ENCODE data around the gene AATK. TPM values are rescaled to one million over a fixed set of nuclear protein-coding genes. Genes with fewer than 3 reads are reported as not detected.

The AATK gene
- total and polyA plus RNA-seq, 9 of the 15 experiments (the other 6 are each of a cell fraction or from before 2014, with no cell fraction given): 0.11 to 0.55 (median 0.38) TPM; not detected in 5

GRCh38 chr17:81134064-81134781, 31.8 kb downstream of the AATK start:
- CTCF ChIA-PET (ENCODE audit: low intra/inter-chr PET ratio): no interaction called here
- no peaks in the 10 kb centered on the region for H3K79me2 ChIP-seq (ENCODE audit: control insufficient read depth, insufficient read depth, low read length)
- H4K20me1 ChIP-seq (replicated peaks; ENCODE audit: control insufficient read depth, insufficient read depth, low read length): peaks cover 6% of the 10 kb centered on the region
- H3K27me3 ChIP-seq (ENCODE audit: control insufficient read depth in 2 of 2, insufficient read depth in 2 of 2, low read length in 2 of 2): peaks cover 0 to 19% of the 10 kb centered on the region in 2 experiments; a peak in 3 of 5 replicates
- peaks cover 6 to 69% of the 10 kb centered on the region in 2 experiments; a peak in 4 of 5 replicates for H3K4me1 ChIP-seq (replicated peaks in 1 of 2; ENCODE audit: control insufficient read depth in 2 of 2, insufficient read depth in 2 of 2, low read length in 2 of 2)
- ATAC-seq: peak; percentile 17; the same call in 2 of the 3 replicates
- TF ChIP-seq CHD4 (IDR thresholded peaks at IDR 0.05; ENCODE audit: insufficient read depth, insufficient replicate concordance, low read depth, low read length, poor library complexity, severe bottlenecking) (no peak), E2F6 (IDR thresholded peaks at IDR 0.05; ENCODE audit: borderline replicate concordance in 1 of 2, extremely low read depth in 1 of 2, insufficient read depth in 1 of 2, insufficient read length in 1 of 2, low read depth in 1 of 2, low read length in 1 of 2, poor library complexity in 1 of 2, severe bottlenecking in 1 of 2) (peak in 1 of 2 experiments; percentile 13)
- peak overlapping the region in 1 of 2 experiments; percentile 64; a peak in 1 of 4 replicates for H3K9ac ChIP-seq (ENCODE audit: insufficient read depth in 1 of 2, low read depth in 2 of 2, low read length in 2 of 2)
- in situ Hi-C loops (cut with MboI) (loop anchor here (25.0 kb wide), 1 partner anchor 103 kb away; the partner anchor contains the start of genes NDUFAF8 and TEPSIN), intact Hi-C loops (cut with micrococcal nuclease) (no loop called here)
- H3K9me3 ChIP-seq (replicated peaks; ENCODE audit: control insufficient read depth, insufficient read depth, low read depth, low read length): peaks cover 2% of the 10 kb centered on the region; the same call in 1 of the 2 replicates
- POLR2A ChIA-PET: interaction anchor here (0.6 to 1.0 kb wide), 2 partner anchors 99 to 791 kb away, joined by 3 to 4 read pairs; no protein-coding TSS in a partner anchor
- H3K27ac ChIP-seq (ENCODE audit: extremely low read depth, low read depth, low read length): no peak overlapping the region
- DNase-seq (ENCODE audit: extremely low read depth in 1 of 4, low spot score in 3 of 4): no peak
- no peak overlapping the region for H2AFZ ChIP-seq (ENCODE audit: low read depth, low read length)
- H3K4me3 ChIP-seq: no peak overlapping the region
- no peak overlapping the region for H3K4me2 ChIP-seq (ENCODE audit: insufficient read depth, low read length)
- H3K36me3 ChIP-seq (ENCODE audit: control insufficient read depth, insufficient read depth, low read length): no peaks in the 10 kb centered on the region
- 23% methylated on average over 27 of the region's 28 CpGs for WGBS (ENCODE audit: insufficient coverage, low coverage, missing lambda C conversion rate)
- FAIRE-seq: no peak
- BruUV-seq (replicated peaks): no TSS peak
- no peaks in the 10 kb centered on the region for H3K9me1 ChIP-seq (ENCODE audit: control insufficient read depth, insufficient read depth, low read length)
